OCI-M2 (cell line): ENCODE results near the gene RGPD4.
"Not testable (repeated sequence)": the region's sequence is repeated elsewhere in the genome, so short reads cannot be mapped to it uniquely, and the experiment has no call there.

Experiments
- DNase-seq: peaks from one replicate; lab custom pipeline; 2025; ENCODE audit not compliant: unreplicated experiment; lab: John Stamatoyannopoulos, UW

Gene RGPD4

GRCh38 chr2:107916696-107917370, 90.1 kb downstream of the RGPD4 start:
- DNase-seq: not testable (repeated sequence)

GRCh38 chr2:107927034-107927534, 100.4 kb downstream of the RGPD4 start:
- DNase-seq: no peak

- DNase-seq: no peak
Observed at GRCh38 chr2:107931412-107931811, 104.7 kb downstream of the RGPD4 start.

GRCh38 chr2:107932488-107932887, 105.8 kb downstream of the RGPD4 start:
- no peak for DNase-seq

DNA sequence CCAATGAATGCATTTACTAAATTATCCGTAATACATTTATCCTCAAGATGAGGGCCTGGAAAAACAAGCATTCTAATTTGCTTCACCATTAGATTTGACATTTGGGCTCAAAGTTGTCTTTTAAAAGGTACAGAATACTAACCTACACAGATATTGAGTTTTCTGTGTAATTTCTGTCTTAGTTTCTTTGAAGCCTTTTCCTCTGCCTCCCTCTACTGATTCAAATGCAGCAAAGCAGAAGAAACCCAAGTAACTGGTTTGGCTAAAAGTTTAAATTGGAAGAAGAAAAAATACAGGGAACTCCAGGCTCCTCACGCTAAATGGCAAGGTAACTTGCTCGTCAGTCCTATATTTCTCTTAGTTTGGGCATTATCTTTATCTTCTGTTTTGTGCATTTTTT, 106.3 kb downstream of the RGPD4 start:
- no peak for DNase-seq

- no peak for DNase-seq
Observed at GRCh38 chr2:107936433-107937359, 110.0 kb downstream of the RGPD4 start.
